Keratinocyte (primary cell): ENCODE results near the gene MRPL24.

Source experiments
- EZH2 ChIP-seq: IDR thresholded peaks from one replicate; pipeline ENCODE4 v1.6.1; 2012; ENCODE audit warnings: inconsistent platforms, mild to moderate bottlenecking, low read length, moderate library complexity
- TF ChIP-seq, protein P1 (sequence below), 3 experiments: IDR thresholded peaks in 1 of 3; conservative IDR thresholded peaks in 1 of 3; optimal IDR thresholded peaks in 1 of 3; 2 replicates in 2 of 3; 3 replicates in 1 of 3; pipeline versions ENCODE3 to v1.5.1; 2011; ENCODE audit warnings: low read length in 3 of 3, mild to moderate bottlenecking in 3 of 3, moderate library complexity in 2 of 3, control low read depth in 1 of 3, inconsistent platforms in 1 of 3; ENCODE audit not compliant: insufficient read depth in 2 of 3; ENCODE audit errors: extremely low read depth in 1 of 3

DNA sequence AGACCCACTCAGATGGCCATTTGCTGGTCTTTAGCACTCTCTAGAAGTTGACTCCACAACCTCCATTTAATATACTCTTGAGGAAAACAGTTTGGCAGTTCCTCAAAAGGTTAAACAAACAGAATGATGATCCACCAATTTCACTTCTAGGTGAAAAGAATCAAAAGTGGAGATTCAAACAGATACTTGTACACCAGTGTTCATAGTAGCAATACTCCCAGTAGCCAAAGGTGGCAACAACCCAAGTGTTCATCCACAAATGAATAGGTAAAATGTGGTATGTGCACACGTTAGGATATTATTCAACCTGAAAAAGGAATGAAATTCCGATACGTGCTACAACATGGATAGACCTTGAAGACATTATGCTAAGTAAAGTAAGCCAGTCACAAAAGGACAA lies 32.7 kb upstream of the MRPL24 start:
- TF ChIP-seq, protein P1, sequence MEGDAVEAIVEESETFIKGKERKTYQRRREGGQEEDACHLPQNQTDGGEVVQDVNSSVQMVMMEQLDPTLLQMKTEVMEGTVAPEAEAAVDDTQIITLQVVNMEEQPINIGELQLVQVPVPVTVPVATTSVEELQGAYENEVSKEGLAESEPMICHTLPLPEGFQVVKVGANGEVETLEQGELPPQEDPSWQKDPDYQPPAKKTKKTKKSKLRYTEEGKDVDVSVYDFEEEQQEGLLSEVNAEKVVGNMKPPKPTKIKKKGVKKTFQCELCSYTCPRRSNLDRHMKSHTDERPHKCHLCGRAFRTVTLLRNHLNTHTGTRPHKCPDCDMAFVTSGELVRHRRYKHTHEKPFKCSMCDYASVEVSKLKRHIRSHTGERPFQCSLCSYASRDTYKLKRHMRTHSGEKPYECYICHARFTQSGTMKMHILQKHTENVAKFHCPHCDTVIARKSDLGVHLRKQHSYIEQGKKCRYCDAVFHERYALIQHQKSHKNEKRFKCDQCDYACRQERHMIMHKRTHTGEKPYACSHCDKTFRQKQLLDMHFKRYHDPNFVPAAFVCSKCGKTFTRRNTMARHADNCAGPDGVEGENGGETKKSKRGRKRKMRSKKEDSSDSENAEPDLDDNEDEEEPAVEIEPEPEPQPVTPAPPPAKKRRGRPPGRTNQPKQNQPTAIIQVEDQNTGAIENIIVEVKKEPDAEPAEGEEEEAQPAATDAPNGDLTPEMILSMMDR (optimal IDR thresholded peaks at IDR 0.05 in 1 of 3, IDR thresholded peaks at IDR 0.05 in 1 of 3, conservative IDR thresholded peaks at IDR 0.05 in 1 of 3; ENCODE audit: extremely low read depth in 1 of 3, insufficient read depth in 2 of 3, low read length in 3 of 3), result peak in 1 of 3 experiments; percentile 21
- no peak for TF ChIP-seq EZH2
